A549 treated with ZK216348 at 1 μM for 4 hours (cell line): ENCODE results near the gene RAD51AP2. TPM values are rescaled to one million over a fixed set of nuclear protein-coding genes. Genes with fewer than 3 reads are reported as not detected.

Experiments
- total RNA-seq: library from RNA; stranded (reverse); fragments of 200-300 nt; extraction: Qiagen RNA extraction; gene quantifications from 5 replicates; pipeline ENCODE4 v1.2.3, GENCODE V29; 2022; ENCODE audit warnings: low read depth

The RAD51AP2 gene
- not detected in 5 replicates for total RNA-seq

GRCh38 chr2:17518212-17519154 is at the start of gene RAD51AP2:
Gene RAD51AP2, minus strand, starts transcription at chr2:17518440. Its CDS starts 25 bp downstream, at chr2:17518415.

GRCh38 chr2:17540093-17540812 is 22.0 kb upstream of the RAD51AP2 start, which contains the start of gene VSNL1:
Gene VSNL1, plus strand, starts transcription at chr2:17540696. Its CDS starts 51,379 bp downstream, at chr2:17592075.

Other genes with a start within 250 kb of the RAD51AP2 start
- gene VSNL1, start 22.3 kb upstream of the RAD51AP2 start, total RNA-seq, result not detected in 5 replicates
- 21.6 to 38.5 TPM (median 31.3 TPM) in 5 replicates for gene SMC6, start 235.4 kb upstream of the RAD51AP2 start, total RNA-seq
- gene GEN1, start 235.7 kb upstream of the RAD51AP2 start, total RNA-seq, result 7.4 to 14.6 TPM (median 13.4 TPM) in 5 replicates